ENCODE data around the gene PRKCA. TPM values are rescaled to one million over a fixed set of nuclear protein-coding genes. Genes with fewer than 3 reads are reported as not detected.

The PRKCA gene
- total and polyA plus RNA-seq, 2 donors, result 15.6 to 24.4 TPM

DNA sequence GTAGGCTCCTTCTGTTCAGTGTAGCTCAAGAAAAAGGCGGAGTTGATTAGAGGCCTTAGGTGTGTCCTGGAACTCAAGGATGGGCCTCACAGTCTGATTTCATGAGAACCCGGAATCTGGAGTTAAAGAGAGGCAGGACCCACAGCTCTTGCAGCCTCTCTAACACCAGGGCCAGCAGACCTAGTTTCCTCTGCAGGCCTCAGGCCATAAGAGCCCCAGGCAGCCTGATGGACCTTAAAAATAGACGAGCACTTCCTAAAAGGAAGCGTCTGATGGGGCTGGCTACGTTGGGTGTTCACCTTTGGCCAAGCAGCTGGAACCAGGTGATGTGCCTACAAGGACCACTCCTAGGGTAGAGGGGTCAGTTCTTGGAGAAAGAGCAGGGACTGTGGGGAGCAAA lies 540.1 kb downstream of the PRKCA start:
- WGBS, result 80% methylated on average over 5 of the region's 5 CpGs
- no peak for DNase-seq (ENCODE audit: extremely low spot score)
- H3K27ac ChIP-seq (ENCODE audit: low read depth), result no peak overlapping the region
- H3K4me3 ChIP-seq (ENCODE audit: low read depth, low read length), result no peak overlapping the region
- no peaks in the 10 kb centered on the region for H3K36me3 ChIP-seq (ENCODE audit: insufficient read depth)
- no peaks in the 10 kb centered on the region for H3K4me1 ChIP-seq (ENCODE audit: insufficient read depth)

- WGBS, result 95% methylated on average over 3 of the region's 3 CpGs
- no peak overlapping the region for H3K4me3 ChIP-seq (ENCODE audit: low read depth, low read length)
- no peak overlapping the region for H3K27ac ChIP-seq (ENCODE audit: low read depth)
- H3K4me1 ChIP-seq (ENCODE audit: insufficient read depth), result no peaks in the 10 kb centered on the region
- no peaks in the 10 kb centered on the region for H3K36me3 ChIP-seq (ENCODE audit: insufficient read depth)
- DNase-seq (ENCODE audit: extremely low spot score), result no peak
Measured at GRCh38 chr17:66842959-66843358, 540.5 kb downstream of the PRKCA start.

DNA sequence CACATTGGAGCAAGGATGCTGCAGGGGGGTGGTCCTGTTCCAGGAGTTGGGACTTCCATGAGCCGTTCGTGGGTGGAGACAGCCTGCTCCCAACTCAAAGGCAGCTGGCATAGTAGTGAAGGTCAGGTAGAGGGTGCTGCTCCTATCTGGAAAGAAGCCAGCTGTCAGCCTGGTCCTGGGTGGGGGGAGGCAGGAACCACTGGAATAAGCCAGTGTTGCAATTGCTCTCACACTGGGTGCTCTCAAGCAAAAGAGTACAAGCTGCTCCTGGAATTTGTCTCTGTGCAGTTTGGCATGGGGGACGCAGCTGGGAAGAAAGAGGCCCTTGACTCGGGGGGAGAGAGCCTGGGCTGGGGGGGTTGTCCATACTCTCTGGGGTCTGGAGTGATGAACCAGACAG lies 541.2 kb downstream of the PRKCA start:
- WGBS, result 58% methylated on average over 4 of the region's 4 CpGs
- DNase-seq (ENCODE audit: extremely low spot score), result no peak
- H3K27ac ChIP-seq (ENCODE audit: low read depth), result no peak overlapping the region
- H3K4me1 ChIP-seq (ENCODE audit: insufficient read depth), result no peaks in the 10 kb centered on the region
- no peaks in the 10 kb centered on the region for H3K36me3 ChIP-seq (ENCODE audit: insufficient read depth)
- no peak overlapping the region for H3K4me3 ChIP-seq (ENCODE audit: low read depth, low read length)

DNA sequence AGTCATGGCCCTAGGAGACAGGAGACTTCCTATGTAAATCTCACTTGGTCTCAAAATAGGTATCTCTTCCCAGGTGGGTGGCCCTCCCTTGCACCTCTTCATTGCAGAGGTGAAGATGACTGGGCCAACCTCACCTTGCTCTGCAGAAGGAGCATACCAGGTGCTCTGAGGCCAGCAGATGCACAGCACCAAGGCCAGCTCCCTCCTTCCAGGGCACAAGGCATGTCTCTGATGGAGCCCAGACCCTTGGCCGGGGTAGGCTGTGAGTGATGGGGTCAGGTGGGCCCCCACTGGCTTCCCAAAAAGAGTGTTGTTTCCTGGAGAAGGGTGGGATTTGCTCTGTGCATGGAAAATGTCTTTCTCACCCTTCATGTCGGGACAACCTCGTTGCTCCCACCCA lies 545.3 kb downstream of the PRKCA start:
- no peak for DNase-seq (ENCODE audit: extremely low spot score)
- Histone ChIP-seq H3K4me1 (ENCODE audit: insufficient read depth) (no peaks in the 10 kb centered on the region), H3K4me3 (ENCODE audit: low read depth, low read length) (no peak overlapping the region), H3K36me3 (ENCODE audit: insufficient read depth) (no peaks in the 10 kb centered on the region), H3K27ac (ENCODE audit: low read depth) (no peak overlapping the region)
- WGBS, result 77% methylated on average over 3 of the region's 3 CpGs

GRCh38 chr17:66848496-66848895 lies 546.1 kb downstream of the PRKCA start:
- no peak for DNase-seq (ENCODE audit: extremely low spot score)
- H3K4me1 ChIP-seq (ENCODE audit: insufficient read depth), result no peaks in the 10 kb centered on the region
- no peaks in the 10 kb centered on the region for H3K36me3 ChIP-seq (ENCODE audit: insufficient read depth)
- WGBS, result 81% methylated on average over 6 of the region's 6 CpGs
- no peak overlapping the region for H3K27ac ChIP-seq (ENCODE audit: low read depth)
- no peak overlapping the region for H3K4me3 ChIP-seq (ENCODE audit: low read depth, low read length)

DNA sequence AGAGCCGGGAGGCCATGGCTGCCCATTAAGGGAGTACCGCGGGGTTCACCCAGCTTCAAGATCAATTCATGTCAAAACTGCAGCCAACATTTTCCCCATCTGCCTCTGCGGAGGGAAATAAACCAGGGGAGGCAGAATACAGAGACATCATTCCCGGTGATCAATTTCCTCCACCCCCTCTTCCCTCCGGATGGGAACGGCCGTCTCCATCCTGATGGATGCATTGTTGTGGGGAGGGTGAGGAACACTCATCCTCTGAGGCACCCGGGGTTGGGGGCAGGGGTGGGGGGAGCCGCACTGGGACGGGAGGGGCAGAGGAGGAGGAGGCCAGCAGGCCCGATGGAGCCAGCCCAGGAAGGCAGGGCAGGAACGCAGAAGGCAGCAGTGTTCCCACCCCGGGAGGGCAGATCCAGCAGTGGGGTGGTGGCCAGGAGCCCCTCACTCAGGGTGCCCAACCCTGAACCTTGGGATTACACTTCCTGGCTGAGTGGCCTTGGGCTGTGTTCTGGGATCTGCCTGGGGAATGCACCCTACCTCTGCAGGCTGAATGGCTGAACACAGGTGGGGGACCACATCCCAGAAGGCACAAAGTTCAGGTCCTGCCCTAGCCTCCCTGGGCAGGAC lies 546.7 kb downstream of the PRKCA start:
- Histone ChIP-seq H3K4me1 (ENCODE audit: insufficient read depth) (no peaks in the 10 kb centered on the region), H3K27ac (ENCODE audit: low read depth) (no peak overlapping the region), H3K36me3 (ENCODE audit: insufficient read depth) (no peaks in the 10 kb centered on the region), H3K4me3 (ENCODE audit: low read depth, low read length) (no peak overlapping the region)
- WGBS, result 80% methylated on average over 14 of the region's 14 CpGs
- no peak for DNase-seq (ENCODE audit: extremely low spot score)

- WGBS, result 74% methylated on average over 4 of the region's 4 CpGs
- no peaks in the 10 kb centered on the region for H3K36me3 ChIP-seq (ENCODE audit: insufficient read depth)
- no peak overlapping the region for H3K27ac ChIP-seq (ENCODE audit: low read depth)
- H3K4me3 ChIP-seq (ENCODE audit: low read depth, low read length), result no peak overlapping the region
- no peaks in the 10 kb centered on the region for H3K4me1 ChIP-seq (ENCODE audit: insufficient read depth)
- DNase-seq (ENCODE audit: extremely low spot score), result no peak
Measured at GRCh38 chr17:66849851-66850580, 547.6 kb downstream of the PRKCA start.

- Histone ChIP-seq H3K4me1 (ENCODE audit: insufficient read depth) (no peaks in the 10 kb centered on the region), H3K4me3 (ENCODE audit: low read depth, low read length) (no peak overlapping the region), H3K27ac (ENCODE audit: low read depth) (no peak overlapping the region), H3K36me3 (ENCODE audit: insufficient read depth) (no peaks in the 10 kb centered on the region)
- DNase-seq (ENCODE audit: extremely low spot score), result no peak
- 73% methylated on average over 3 of the region's 3 CpGs for WGBS
Measured at GRCh38 chr17:66850692-66851091, 548.3 kb downstream of the PRKCA start.

DNA sequence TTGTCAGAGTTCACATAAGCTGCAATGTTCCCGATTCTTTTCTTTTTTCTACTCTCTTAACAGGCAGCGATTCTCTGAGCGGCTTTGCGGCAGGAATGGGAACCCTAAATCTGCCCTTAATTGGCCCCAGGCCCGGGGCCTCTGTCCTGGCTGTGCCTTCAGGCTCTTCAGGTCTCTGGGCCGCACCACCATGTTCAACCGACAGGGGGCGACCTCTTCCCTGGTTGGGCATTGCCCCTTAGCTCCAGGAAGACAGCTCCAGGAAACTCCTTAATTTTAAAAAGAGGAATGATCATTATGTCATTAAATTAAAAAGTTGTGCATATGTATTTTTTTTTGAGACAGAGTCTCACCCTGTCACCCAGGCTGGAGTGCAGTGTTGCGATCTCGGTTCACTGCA lies 552.8 kb downstream of the PRKCA start:
- Histone ChIP-seq H3K4me3 (ENCODE audit: low read depth, low read length) (no peak overlapping the region), H3K4me1 (ENCODE audit: insufficient read depth) (no peaks in the 10 kb centered on the region), H3K27ac (ENCODE audit: low read depth) (no peak overlapping the region), H3K36me3 (ENCODE audit: insufficient read depth) (no peaks in the 10 kb centered on the region)
- WGBS, result 73% methylated on average over 10 of the region's 10 CpGs
- DNase-seq (ENCODE audit: extremely low spot score), result no peak

- no peak for DNase-seq (ENCODE audit: extremely low spot score)
- no peaks in the 10 kb centered on the region for H3K4me1 ChIP-seq (ENCODE audit: insufficient read depth)
- no peak overlapping the region for H3K27ac ChIP-seq (ENCODE audit: low read depth)
- H3K36me3 ChIP-seq (ENCODE audit: insufficient read depth), result no peaks in the 10 kb centered on the region
- no peak overlapping the region for H3K4me3 ChIP-seq (ENCODE audit: low read depth, low read length)
- WGBS, result 78% methylated on average over 12 of the region's 12 CpGs
Measured at GRCh38 chr17:66858226-66859083, 556.0 kb downstream of the PRKCA start.

DNA sequence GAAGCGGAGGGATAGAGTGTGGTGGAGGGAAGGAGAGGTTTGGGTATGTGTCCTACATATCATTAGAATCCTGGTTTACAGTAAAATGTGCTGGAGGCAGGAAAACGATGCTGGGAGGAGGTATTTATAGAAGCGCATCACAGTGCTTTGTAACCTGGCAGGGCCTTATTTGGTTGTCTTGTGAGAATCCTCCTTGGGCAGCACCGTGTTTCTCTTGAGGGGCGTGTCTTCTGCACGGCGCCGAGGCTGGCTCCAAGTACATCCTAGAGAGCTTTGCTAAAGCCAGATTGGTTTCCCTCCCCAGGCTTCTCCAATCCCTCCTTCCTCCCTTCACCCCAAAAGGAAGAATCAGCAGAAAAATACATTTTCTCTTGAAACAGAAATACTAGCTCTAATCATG lies 556.9 kb downstream of the PRKCA start:
- no peak overlapping the region for H3K27ac ChIP-seq (ENCODE audit: low read depth)
- no peak for DNase-seq (ENCODE audit: extremely low spot score)
- no peaks in the 10 kb centered on the region for H3K36me3 ChIP-seq (ENCODE audit: insufficient read depth)
- WGBS, result 57% methylated on average over 8 of the region's 8 CpGs
- H3K4me3 ChIP-seq (ENCODE audit: low read depth, low read length), result no peak overlapping the region
- no peaks in the 10 kb centered on the region for H3K4me1 ChIP-seq (ENCODE audit: insufficient read depth)

- no peak for DNase-seq (ENCODE audit: extremely low spot score)
- H3K4me3 ChIP-seq (ENCODE audit: low read depth, low read length), result no peak overlapping the region
- no peaks in the 10 kb centered on the region for H3K36me3 ChIP-seq (ENCODE audit: insufficient read depth)
- 61% methylated on average over 3 of the region's 3 CpGs for WGBS
- H3K4me1 ChIP-seq (ENCODE audit: insufficient read depth), result no peaks in the 10 kb centered on the region
- H3K27ac ChIP-seq (ENCODE audit: low read depth), result no peak overlapping the region
Measured at GRCh38 chr17:66860204-66860603, 557.8 kb downstream of the PRKCA start.
